ENCODE measurements around the gene SEMA3G. TPM values are rescaled to one million over a fixed set of nuclear protein-coding genes. Genes with fewer than 3 reads are reported as not detected.

Gene SEMA3G
- total RNA-seq, 4 donors from 2014 or later, result 6.7 to 33.9 (median 20.3) TPM

DNA sequence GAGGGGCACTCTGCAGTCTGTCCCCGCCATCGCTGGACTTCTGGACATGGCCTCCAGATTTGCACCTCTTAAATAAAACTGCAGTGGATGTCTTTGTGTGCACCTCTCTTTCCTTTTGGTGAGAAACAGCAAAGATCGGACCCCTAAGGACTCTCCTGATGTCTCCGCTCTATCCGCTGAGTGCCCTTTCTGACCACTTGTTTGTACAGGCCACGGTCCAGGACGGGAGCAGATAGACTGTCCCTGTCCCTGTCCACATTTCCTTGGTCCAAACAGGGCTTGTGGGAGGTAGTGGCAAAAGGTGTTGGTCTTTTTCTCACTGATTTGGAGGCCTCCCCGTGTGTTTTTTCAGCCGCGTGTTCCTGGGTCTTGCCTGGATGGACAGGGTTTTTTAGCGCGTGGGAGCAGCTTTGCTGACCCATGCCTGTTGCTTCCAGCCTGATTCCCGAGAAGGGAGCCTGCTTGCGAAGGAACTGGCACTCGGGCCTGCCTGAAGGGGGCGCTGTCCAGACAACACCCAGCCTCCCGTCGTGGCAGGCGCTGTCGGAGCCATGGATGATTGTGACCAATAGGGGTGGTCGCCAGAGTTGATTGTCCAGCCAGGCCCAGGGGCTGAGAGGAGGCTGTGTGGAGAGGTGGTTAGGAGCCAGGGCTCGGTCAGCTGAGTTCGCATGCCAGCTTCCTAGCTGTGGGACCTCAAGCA lies 37.1 kb upstream of the SEMA3G start:
- H3K27me3 ChIP-seq, result no peaks in the 10 kb centered on the region
- peaks cover 5 to 33% (median 19%) of the 10 kb centered on the region in 3 donors for H3K4me1 ChIP-seq
- no peak overlapping the region for H3K4me3 ChIP-seq
- H3K36me3 ChIP-seq, result peaks cover 0 to 87% of the 10 kb centered on the region in 2 donors
- TF ChIP-seq EP300 (IDR thresholded peaks at IDR 0.05) (no peak), POLR2A (IDR thresholded peaks at IDR 0.05) (no peak), POLR2AphosphoS5 (IDR thresholded peaks at IDR 0.05) (no peak)
- TF ChIP-seq, protein P1, sequence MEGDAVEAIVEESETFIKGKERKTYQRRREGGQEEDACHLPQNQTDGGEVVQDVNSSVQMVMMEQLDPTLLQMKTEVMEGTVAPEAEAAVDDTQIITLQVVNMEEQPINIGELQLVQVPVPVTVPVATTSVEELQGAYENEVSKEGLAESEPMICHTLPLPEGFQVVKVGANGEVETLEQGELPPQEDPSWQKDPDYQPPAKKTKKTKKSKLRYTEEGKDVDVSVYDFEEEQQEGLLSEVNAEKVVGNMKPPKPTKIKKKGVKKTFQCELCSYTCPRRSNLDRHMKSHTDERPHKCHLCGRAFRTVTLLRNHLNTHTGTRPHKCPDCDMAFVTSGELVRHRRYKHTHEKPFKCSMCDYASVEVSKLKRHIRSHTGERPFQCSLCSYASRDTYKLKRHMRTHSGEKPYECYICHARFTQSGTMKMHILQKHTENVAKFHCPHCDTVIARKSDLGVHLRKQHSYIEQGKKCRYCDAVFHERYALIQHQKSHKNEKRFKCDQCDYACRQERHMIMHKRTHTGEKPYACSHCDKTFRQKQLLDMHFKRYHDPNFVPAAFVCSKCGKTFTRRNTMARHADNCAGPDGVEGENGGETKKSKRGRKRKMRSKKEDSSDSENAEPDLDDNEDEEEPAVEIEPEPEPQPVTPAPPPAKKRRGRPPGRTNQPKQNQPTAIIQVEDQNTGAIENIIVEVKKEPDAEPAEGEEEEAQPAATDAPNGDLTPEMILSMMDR (IDR thresholded peaks at IDR 0.05), result peak in 2 of 4 experiments; percentile 19 to 33
- H3K9me3 ChIP-seq, result no peaks in the 10 kb centered on the region
- ATAC-seq, result no peak
- peak overlapping the region in 3 of 4 donors; percentile 14 to 83 (median 72) for H3K27ac ChIP-seq
- WGBS, 2 donors (ENCODE audit: low coverage in 1 of 2), result 81 to 97% methylated on average over 5 to 6 of the region's 23 CpGs

DNA sequence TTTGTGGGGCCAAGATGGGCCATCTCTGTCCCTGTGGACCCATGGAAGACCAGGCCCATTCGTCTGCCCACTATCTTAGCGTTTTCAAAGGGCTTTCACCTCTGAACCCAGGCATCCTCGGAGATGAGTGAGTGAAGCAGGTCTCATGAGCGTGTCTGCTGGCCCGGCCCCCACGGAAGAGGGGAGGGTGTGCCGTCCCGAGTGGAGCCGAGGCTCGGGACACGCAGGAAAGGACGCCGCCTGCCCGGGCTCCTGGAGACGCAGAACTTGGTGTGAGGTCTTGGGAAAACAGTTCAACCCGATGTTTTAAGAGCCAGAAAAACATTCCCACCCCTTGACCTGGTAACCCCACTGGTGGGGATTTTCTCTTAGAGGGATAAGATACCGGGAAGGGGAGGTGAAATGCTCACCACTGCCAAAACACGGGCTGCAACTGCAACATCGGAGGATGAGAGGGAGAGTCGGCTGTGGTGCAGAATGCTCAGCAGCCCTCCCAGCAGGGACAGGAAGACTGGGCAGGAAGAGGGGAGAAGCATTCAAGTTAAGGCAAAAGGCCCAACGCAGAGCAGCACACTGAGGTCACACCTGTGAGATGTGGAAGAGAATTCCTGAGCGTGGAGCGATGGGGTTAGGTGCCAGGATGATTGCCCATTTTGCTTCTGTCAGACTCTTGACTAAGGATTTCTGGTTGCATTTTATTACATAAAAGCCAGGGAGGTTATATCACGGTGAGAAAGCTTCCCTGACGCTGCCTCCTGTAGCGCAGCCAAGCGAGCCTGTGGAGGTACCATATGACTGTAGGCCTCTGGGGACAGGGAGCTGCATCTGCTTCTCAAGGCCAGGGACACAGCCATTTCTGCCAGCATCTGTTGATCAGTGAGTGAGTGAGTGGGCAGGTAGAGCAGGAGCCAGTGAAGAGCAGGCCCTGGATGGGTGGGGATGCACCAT lies 36.1 kb upstream of the SEMA3G start:
- 66 to 78% methylated on average over 6 of the region's 27 CpGs for WGBS, 2 donors (ENCODE audit: low coverage in 1 of 2)
- peaks cover 0 to 87% of the 10 kb centered on the region in 2 donors for H3K36me3 ChIP-seq
- TF ChIP-seq POLR2A (IDR thresholded peaks at IDR 0.05) (no peak), EP300 (IDR thresholded peaks at IDR 0.05) (no peak), POLR2AphosphoS5 (IDR thresholded peaks at IDR 0.05) (no peak)
- TF ChIP-seq, protein P1 (IDR thresholded peaks at IDR 0.05), result no peak

DNA sequence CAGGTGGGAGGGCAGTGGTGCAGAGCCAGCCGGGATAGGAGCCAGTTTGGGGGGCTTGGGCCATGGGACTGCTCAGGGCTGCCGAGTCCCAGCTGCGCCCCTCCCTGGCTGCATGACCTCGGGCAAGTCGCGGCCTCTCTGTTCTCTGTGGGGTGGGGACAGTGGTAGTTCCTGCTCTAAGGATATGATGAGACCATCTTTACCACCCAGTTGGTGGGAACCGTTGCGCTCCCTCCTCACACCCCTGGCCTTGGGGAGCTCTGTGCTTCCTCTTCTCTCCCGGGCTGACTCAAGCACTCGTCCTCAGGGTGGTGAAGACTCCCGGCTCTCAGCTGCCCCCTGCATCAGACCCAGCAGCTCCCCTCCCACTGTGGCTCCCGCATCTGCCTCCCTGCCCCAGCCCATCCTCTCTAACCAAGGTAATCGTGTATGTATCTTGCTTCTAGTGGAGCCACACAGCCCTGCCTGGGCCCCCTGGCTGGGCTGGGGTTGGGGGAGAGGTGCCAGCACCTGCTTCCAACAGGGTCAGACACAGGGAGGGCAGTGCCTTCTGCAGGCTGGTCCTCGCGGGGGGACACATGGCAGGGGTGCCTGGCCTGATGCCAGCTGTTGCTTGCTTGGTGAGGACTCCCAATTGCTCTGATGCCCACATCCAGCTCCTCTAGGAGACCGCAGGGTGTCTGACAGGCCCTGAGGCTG lies 35.1 kb upstream of the SEMA3G start:
- no peak for ATAC-seq
- WGBS, 2 donors (ENCODE audit: low coverage in 1 of 2), result 81 to 82% methylated on average over 5 to 6 of the region's 16 CpGs
- Histone ChIP-seq H3K4me3 (peak overlapping the region in 1 of 2 donors; percentile 4), H3K4me1 (peaks cover 5 to 27% (median 19%) of the 10 kb centered on the region in 3 donors), H3K36me3 (peaks cover 0 to 87% of the 10 kb centered on the region in 2 donors), H3K27me3 (no peaks in the 10 kb centered on the region), H3K9me3 (no peaks in the 10 kb centered on the region), H3K27ac (peak overlapping the region in 3 of 4 donors; percentile 5 to 83 (median 21))
- no peak for TF ChIP-seq POLR2AphosphoS5 (IDR thresholded peaks at IDR 0.05)
- TF ChIP-seq POLR2A (IDR thresholded peaks at IDR 0.05), result no peak
- TF ChIP-seq, protein P1 (IDR thresholded peaks at IDR 0.05), result no peak
- TF ChIP-seq EP300 (IDR thresholded peaks at IDR 0.05), result no peak

More for the DNA sequence above, 36.1 kb upstream of the SEMA3G start:
- no peaks in the 10 kb centered on the region for H3K9me3 ChIP-seq
- peak overlapping the region in 2 of 4 donors; percentile 21 to 83 for H3K27ac ChIP-seq
- ATAC-seq, result no peak
- peaks cover 5 to 33% (median 19%) of the 10 kb centered on the region in 3 donors for H3K4me1 ChIP-seq
- no peak overlapping the region for H3K4me3 ChIP-seq
- no peaks in the 10 kb centered on the region for H3K27me3 ChIP-seq

DNA sequence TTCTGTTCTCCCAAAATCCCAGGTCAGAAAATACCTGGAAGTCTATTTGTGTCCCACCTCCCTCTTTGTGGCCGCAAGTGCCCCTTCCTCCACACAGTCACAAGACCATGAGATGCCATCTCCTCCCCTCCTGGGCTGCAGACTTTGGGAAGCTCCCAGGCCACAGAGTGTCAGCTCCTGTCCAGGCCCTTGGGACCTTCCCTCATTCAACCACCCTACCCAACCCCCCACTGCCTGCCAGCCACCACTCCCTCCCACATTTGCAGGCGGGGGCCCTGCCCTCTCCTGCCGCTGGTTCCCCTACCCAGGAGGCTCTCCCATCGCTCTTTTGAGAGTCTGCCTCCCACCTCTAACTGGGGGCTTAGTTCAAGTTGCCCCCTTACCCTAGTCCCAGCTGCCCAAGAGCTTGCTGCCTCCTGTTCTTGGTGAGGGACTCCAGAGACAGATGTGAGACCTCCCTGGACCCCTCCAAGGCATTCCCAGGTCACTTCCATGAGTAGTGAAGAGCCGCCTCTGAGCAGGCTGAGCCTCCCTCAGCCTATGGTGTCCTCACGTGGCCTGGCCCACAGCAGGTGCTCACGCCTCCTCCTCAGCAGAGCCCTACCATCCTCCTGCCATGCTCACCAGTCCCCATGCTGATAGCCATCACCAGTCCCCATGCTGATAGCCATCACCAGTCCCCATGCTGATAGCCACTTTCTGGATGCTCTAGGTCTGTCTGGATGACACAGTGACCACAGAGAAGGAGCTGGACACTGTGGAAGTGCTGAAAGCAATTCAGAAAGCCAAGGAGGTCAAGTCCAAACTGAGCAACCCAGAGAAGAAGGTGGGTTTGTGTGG lies 34.4 kb upstream of the SEMA3G start:
- H3K4me3 ChIP-seq, result no peak overlapping the region
- peak overlapping the region in 3 of 4 donors; percentile 0 to 83 (median 21) for H3K27ac ChIP-seq
- peaks cover 0 to 19% (median 12%) of the 10 kb centered on the region in 3 donors for H3K4me1 ChIP-seq
- 83% methylated on average over 1 of the region's 7 CpGs; no CpG with 5 or more reads in 1 of the 2 donors for WGBS, 2 donors (ENCODE audit: low coverage in 1 of 2)
- H3K36me3 ChIP-seq, result peaks cover 0 to 94% of the 10 kb centered on the region in 2 donors
- TF ChIP-seq POLR2AphosphoS5 (IDR thresholded peaks at IDR 0.05) (no peak), EP300 (IDR thresholded peaks at IDR 0.05) (no peak), POLR2A (IDR thresholded peaks at IDR 0.05) (no peak)
- TF ChIP-seq, protein P1 (IDR thresholded peaks at IDR 0.05), result no peak
- H3K9me3 ChIP-seq, result no peaks in the 10 kb centered on the region
- no peak for ATAC-seq
- H3K27me3 ChIP-seq, result no peaks in the 10 kb centered on the region

All from gastroesophageal sphincter (tissue), 4 donors.